Osteocyte (in vitro differentiated cells): ENCODE measurements around the gene RFX5. TPM values are rescaled to one million over a fixed set of nuclear protein-coding genes. Genes with fewer than 3 reads are reported as not detected.

Experiments
- DNase-seq: peaks from one replicate; pipeline ENCODE4 v3.0.0; 2021; ENCODE audit warnings: mixed read lengths; ENCODE audit not compliant: unreplicated experiment; ENCODE audit errors: extremely low spot score
- H3K27ac Mint-ChIP-seq: one replicate; pipeline ENCODE4 v1.8.0; 2021; ENCODE audit warnings: mild to moderate bottlenecking, mixed read lengths; ENCODE audit not compliant: unreplicated experiment
- H3K27me3 Mint-ChIP-seq: one replicate; pipeline ENCODE4 v1.8.0; 2021; ENCODE audit warnings: mixed read lengths; ENCODE audit not compliant: unreplicated experiment
- H3K36me3 Mint-ChIP-seq: one replicate; pipeline ENCODE4 v1.8.0; 2021; ENCODE audit warnings: mixed read lengths; ENCODE audit not compliant: unreplicated experiment
- H3K4me1 Mint-ChIP-seq: one replicate; pipeline ENCODE4 v1.8.0; 2021; ENCODE audit warnings: mixed read lengths; ENCODE audit not compliant: unreplicated experiment
- H3K4me3 Mint-ChIP-seq: one replicate; pipeline ENCODE4 v1.8.0; 2021; ENCODE audit warnings: mild to moderate bottlenecking, moderate library complexity, mixed read lengths; ENCODE audit not compliant: unreplicated experiment
- H3K9me3 Mint-ChIP-seq: one replicate; pipeline ENCODE4 v1.8.0; 2021; ENCODE audit warnings: mixed read lengths; ENCODE audit not compliant: unreplicated experiment
- CTCF ChIP-seq: fragments of 200-600 bp; sonication (generic); IDR thresholded peaks from 2 replicates; pipeline ENCODE4 v1.5.0; 2021; ENCODE audit warnings: antibody characterized with exemption, mild to moderate bottlenecking, moderate library complexity
- total RNA-seq: library from RNA; stranded (reverse); gene quantifications from 2 replicates; pipeline ENCODE4 v1.2.1, GENCODE V29; 2021

The RFX5 gene
- total RNA-seq, 1 donor from 2014 or later: 37.9 TPM

DNA sequence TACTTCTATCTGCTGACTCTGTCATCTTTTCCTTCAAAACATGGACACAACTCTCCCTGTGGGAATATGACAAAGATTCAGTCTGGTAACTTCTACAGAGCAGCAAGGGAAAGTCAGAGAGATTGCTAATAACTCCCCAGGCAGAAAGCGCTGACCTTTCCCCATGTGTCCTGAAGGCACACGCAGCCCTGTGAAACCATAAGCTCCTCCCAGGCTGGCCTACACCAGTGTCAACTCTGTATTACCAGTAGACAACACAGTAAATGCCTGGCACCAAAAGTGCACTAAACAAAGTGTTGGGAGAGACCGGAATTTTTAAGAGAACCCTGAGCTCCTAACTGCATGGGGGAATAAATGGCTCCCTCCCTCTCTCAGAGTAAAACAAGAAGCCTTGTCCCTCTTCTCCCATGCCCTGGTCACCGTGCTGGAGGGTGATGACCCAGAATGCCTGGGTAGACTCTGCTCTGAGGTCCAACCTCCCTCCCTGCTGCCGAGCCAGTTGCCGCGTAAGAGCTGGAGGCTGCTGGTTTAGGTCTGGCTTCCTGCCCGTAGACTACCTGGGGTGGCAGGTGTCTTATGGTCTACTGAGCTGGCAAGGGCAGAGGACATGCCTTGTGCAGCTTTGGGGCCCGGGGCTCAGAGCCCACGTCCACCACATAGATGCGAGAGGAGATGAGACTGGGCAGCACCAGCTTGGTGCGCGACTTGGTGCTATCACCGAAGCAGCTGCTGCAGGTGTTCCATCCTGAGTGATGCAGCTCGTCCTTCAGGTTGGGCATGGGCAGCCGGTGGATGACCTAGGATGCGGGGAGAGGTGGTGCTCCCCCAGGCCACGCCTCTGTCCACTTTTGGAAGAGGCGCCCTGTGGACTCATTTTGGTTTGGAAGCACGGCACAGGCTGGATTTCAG, 21.6 kb upstream of the RFX5 start:
- Mint-ChIP-seq H3K27ac (no peak overlapping the region), H3K4me1 (peaks cover 34% of the 10 kb centered on the region), H3K36me3 (peaks cover 2% of the 10 kb centered on the region), H3K9me3 (no peaks in the 10 kb centered on the region), H3K27me3 (no peaks in the 10 kb centered on the region), H3K4me3 (no peak overlapping the region)
- DNase-seq: no peak
- TF ChIP-seq CTCF: no peak

DNA sequence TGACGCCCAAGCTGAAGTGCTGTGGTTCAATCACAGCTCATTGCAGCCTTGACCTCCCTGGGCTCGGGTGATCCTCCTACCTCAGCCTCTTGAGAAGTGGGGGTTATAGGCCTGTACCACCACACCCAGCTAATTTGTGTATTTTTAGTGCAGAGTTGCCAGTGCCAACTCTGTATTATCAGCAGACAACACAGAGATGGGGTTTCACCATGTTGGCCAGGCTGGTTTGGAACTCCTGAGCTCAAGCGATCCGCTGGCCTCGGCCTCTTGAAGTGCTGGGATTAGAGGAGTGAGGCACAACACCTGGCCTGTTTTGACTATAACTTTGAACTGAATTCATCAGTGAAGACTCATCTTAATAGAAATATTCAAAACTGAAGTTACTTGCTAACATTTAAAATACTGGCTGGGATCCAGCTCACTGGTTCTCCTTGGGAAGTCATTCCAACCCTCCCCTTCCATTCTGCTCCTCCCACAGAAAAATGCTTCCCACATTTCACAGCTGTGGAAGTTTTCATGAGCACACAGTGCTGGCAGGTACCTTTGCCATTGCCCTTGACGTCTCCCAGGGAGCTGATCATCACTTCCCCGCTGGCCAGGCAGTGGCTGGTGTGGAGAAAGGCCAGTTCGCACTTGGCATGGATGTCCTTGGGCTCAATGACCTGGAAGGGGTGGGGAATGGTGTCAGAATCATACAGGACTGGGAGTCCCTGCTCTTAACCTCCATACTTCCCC, 20.8 kb upstream of the RFX5 start:
- Mint-ChIP-seq H3K36me3 (peaks cover 2% of the 10 kb centered on the region), H3K27ac (no peak overlapping the region), H3K4me3 (no peak overlapping the region), H3K27me3 (no peaks in the 10 kb centered on the region), H3K9me3 (peaks cover 5% of the 10 kb centered on the region), H3K4me1 (peaks cover 30% of the 10 kb centered on the region)
- no peak for DNase-seq
- no peak for TF ChIP-seq CTCF

- DNase-seq: no peak
- H3K4me3 Mint-ChIP-seq: no peak overlapping the region
- H3K9me3 Mint-ChIP-seq: peaks cover 6% of the 10 kb centered on the region
- H3K27ac Mint-ChIP-seq: no peak overlapping the region
- H3K27me3 Mint-ChIP-seq: no peaks in the 10 kb centered on the region
- H3K36me3 Mint-ChIP-seq: peaks cover 2% of the 10 kb centered on the region
- H3K4me1 Mint-ChIP-seq: peaks cover 4% of the 10 kb centered on the region
- TF ChIP-seq CTCF: no peak
Observed at GRCh38 chr1:151364996-151365395, 17.9 kb upstream of the RFX5 start.

DNA sequence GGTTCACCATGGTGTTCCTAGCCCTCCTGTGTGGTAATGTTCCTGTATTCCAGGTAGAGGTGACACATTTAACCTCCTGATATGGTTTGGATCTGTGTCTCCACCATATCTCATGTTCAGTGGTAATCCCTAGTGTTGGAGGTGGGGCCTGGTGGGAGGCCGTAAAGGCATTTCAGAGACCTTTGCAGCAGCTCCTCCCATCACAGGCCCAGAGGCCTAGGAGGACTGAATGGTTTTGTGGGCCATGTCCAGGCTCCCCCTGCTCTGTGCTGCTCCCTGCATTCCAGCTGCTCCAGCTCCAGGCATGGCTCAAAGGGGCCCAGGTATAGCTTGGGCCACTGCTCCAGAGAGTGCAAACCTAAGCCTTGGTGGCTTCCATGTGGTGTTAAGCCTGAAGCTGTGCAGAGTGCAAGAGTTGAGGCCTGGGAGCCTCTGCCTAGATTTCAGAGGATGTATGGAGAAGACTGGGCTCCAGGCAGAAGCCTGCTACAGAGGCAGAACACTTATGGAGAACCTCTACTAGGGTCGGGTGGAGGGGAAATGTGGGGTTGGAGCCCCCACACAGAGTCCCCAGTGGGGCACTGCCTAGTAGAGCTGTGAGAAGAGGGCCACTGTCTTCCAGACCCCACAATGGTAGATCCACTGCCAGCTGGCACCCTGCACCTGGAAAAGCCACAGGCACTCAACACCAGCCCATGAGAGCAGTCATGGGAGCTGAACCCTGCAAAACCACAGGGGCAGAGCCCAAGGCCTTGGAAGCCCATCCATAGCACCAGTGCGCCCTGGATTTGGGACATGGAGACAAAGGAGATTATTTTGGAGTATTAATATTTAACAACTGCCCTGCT, 15.5 kb upstream of the RFX5 start:
- no peak for DNase-seq
- Mint-ChIP-seq H3K27me3 (no peaks in the 10 kb centered on the region), H3K36me3 (peaks cover 2% of the 10 kb centered on the region), H3K4me3 (no peak overlapping the region), H3K27ac (no peak overlapping the region), H3K9me3 (peaks cover 6% of the 10 kb centered on the region), H3K4me1 (no peaks in the 10 kb centered on the region)
- TF ChIP-seq CTCF: no peak
